Measurements from ENCODE around the gene HNRNPUL2.

GRCh38 chr11:62727872-62728170 lies 564 bp upstream of the HNRNPUL2 start:
- no peak for TF ChIP-seq CTCF (IDR thresholded peaks at IDR 0.05)
- TF ChIP-seq POLR2A (IDR thresholded peaks at IDR 0.05) = no peak

Measured in thyroid gland (tissue), 4 donors.